ENCODE results near the gene HELZ2.

DNA sequence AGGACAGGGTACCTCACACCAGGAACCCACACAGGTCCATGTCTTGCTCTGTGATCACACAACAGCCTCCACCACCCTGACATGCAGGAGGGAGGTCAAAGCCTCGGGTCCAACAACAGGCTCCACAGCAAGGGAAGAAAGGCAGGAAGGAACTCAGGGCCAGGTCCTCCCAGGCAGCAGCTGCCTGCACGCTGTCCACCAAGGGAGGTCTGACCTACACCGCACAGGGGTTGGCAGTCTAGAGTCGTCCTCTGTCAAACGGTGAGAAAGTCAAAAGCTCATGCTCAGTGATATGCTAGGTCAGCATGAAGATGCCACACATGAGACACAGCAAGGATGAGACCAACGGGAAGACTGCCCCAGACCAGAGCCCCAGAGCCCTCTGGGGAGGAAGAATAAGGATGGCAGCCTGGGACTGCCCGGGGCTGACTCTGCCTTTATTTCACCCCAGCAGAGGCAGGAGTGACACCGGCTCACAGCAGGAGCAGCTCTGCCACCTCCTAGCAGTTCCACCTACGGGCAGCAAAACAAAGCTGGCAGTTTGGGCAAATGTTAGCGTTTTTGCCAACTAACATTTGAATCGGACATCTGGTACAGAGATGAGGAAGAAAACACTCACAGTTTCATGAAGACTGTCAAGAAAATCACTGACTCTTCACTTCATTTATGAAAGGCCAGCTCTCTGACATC is 44.4 kb upstream of the HELZ2 start:
- TF ChIP-seq, protein P1, sequence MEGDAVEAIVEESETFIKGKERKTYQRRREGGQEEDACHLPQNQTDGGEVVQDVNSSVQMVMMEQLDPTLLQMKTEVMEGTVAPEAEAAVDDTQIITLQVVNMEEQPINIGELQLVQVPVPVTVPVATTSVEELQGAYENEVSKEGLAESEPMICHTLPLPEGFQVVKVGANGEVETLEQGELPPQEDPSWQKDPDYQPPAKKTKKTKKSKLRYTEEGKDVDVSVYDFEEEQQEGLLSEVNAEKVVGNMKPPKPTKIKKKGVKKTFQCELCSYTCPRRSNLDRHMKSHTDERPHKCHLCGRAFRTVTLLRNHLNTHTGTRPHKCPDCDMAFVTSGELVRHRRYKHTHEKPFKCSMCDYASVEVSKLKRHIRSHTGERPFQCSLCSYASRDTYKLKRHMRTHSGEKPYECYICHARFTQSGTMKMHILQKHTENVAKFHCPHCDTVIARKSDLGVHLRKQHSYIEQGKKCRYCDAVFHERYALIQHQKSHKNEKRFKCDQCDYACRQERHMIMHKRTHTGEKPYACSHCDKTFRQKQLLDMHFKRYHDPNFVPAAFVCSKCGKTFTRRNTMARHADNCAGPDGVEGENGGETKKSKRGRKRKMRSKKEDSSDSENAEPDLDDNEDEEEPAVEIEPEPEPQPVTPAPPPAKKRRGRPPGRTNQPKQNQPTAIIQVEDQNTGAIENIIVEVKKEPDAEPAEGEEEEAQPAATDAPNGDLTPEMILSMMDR (IDR thresholded peaks at IDR 0.05; ENCODE audit: low read depth, low read length, poor library complexity, severe bottlenecking) = no peak
- no peak for TF ChIP-seq EZH2phosphoT487 (IDR thresholded peaks at IDR 0.05; ENCODE audit: borderline replicate concordance, low read length)

Measured in DOHH2 (cell line).